Activated T-cell treated with anti-CD3 and anti-CD28 coated beads, Interleukin-2, amount 50 U/mL, for 48 hours (primary cell): Measurements from ENCODE around the gene C4orf36.
"Not testable (repeated sequence)": the region's sequence is repeated elsewhere in the genome, so short reads cannot be mapped to it uniquely, and the experiment has no call there.

ENCODE experiments used
- DNase-seq, 2 experiments: peaks; one replicate each; pipeline ENCODE4 v3.0.0-alpha.2; 2020

C4orf36 gene

GRCh38 chr4:86916392-86916791 is 24.2 kb upstream of the C4orf36 start:
- DNase-seq = no peak

GRCh38 chr4:86910820-86911684 is 18.8 kb upstream of the C4orf36 start:
- no peak for DNase-seq

DNA sequence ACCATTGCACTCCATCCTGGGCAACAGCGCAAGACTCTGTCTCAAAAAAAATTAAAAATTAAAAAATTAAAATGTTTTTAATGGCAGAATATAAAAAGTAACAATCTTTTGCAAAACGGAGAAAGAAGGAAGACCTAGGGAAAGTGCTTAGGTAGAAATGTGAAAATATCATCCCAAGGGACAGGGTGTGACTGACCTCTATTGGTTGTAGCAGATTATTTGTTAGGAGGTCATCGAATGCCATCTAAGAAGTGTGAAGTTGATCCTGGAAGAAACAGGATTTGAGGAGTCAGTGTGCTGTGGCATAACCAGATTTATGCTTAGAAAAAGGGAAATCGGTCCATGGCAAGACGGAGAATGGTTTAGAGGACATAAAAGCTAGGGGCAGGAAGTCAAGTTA is 18.1 kb upstream of the C4orf36 start:
- DNase-seq = no peak

GRCh38 chr4:86909546-86910295 is 17.5 kb upstream of the C4orf36 start:
- DNase-seq = no peak

- DNase-seq = no peak
These were observed 16.0 kb upstream of the C4orf36 start for GRCh38 chr4:86908251-86908657.

DNA sequence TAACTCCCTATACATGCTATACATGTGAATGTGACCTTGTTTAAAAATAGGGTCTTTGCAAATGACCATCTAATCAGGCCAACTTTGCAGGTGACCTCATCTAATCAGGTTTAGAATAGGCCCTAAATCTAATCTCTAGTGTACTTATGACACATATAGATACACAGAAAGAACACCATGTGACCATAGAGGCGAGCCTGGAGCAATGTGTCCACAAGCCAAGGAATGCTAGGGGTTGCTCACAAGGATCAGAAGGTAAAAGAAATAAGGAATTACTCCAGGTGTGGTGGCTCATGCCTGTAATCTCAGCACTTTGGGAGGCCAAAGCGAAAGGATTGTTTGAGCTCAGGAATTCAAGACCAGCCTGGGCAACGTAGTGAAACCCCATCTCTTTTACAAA is 9.6 kb upstream of the C4orf36 start:
- no peak for DNase-seq

GRCh38 chr4:86898562-86898961 is 6.3 kb upstream of the C4orf36 start:
- DNase-seq = no peak

DNA sequence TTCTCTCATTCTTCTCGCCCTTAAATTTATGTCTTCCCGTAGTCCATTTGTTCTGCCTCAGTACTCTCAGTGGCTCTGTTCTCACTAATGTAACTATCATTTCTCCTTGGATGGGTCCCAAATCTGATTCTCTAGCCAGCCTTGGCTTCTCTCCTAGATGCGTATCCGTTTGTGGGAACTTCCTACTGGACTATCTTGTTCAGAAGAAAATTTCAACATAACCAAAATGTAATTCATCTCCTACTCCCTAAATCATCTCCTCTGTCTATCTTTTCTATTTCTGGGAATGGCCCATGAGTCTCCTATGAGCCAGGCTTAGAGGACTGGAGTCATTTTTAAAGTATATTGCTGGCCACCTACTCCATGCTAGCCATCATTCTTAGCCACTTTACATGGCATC is 4.4 kb upstream of the C4orf36 start:
- no peak for DNase-seq

- no peak for DNase-seq
These were observed 3.7 kb upstream of the C4orf36 start for GRCh38 chr4:86895692-86896488.

GRCh38 chr4:86894455-86894854 is 2.2 kb upstream of the C4orf36 start:
- no peak for DNase-seq

DNA sequence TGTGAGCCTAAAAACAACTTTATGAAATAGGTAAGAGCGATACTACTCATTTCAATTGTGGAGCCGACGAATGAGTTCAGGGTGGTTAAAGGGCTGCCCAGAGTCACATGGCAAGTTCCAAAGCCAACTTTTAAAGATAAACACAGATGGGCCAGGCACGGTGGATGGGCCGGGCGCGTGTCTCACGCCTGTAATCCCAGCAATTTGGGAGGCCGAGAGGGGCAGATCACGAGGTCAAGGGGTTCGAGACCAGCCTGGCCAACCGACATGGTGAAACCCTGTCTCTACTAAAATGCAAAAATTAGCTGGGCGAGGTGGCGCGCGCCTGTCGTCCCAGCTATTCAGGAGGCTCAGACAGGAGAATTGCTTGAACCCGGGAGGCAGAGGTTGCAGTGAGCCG is 914 bp upstream of the C4orf36 start:
- no peak for DNase-seq

DNA sequence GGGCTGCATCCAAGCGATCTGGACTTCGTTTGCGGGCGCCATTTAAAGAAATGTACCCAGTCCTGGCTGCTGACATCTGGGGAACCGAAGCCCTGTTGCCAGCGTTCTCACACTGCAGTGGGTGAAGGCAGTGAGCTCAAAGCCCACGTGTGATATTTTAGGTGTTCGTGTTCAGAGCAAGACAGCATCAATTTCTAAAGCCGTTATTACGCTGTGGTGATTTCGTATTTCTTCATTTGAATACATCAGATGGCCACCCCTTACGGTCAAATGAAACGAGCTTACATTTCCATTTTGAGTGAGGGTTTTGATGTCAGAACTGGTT is 376 bp upstream of the C4orf36 start:
- DNase-seq = no peak

GRCh38 chr4:86890790-86891189 is 1.4 kb downstream of the C4orf36 start:
- no peak for DNase-seq

DNA sequence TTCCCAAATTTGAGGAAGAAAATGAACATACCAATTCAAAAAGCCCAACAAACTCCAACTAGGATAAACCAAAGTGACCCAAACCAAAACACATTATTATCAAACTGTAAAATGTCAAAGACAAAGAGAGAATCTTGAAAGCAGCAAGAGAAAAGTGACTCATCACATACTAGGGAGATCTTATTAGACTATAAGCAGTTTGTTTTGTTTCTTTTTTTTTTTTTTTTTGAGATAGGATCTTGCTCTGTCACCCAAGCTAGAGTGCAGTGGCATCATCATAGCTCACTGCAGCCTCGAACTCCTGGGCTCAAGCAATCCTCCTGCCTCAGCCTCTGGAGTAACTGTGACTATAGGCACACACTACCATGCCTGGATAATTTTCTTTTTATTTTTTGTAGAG is 12.6 kb downstream of the C4orf36 start:
- DNase-seq = no peak

GRCh38 chr4:86878640-86879039 is 13.6 kb downstream of the C4orf36 start:
- DNase-seq = no peak

- DNase-seq = no peak
These were observed 15.1 kb downstream of the C4orf36 start for GRCh38 chr4:86876894-86877685.

GRCh38 chr4:86875436-86875835 is 16.8 kb downstream of the C4orf36 start:
- not testable (repeated sequence) for DNase-seq

- DNase-seq = no peak
These were observed 20.1 kb downstream of the C4orf36 start for GRCh38 chr4:86872135-86872534.

DNA sequence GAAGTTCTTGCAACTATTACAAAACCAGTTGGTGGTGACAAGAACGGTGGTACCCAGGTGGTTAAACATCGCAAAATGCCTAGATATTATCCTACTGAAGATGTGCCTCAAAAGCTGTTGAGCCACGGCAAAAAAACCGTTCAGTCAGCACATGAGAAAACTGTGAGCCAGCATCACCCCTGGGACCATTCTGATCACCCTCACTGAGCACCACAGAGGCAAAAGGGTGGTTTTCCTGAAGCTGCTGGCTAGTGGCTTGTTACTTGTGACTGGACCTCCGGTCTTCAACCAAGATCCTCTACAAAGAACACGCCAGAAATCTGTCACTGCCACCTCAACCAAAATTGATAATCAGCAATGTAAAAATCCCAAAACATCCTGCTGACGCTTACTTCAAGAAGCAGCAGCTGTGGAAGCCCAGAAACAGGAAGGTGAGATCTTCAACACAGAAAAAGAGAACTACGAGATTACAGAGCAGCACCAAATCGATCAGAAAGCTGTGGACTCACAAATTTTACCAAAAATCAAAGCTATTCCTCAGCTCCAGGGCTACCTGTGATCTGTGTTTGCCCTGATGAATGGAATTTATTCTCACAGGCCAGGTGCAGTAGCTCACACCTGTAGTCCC is 21.7 kb downstream of the C4orf36 start:
- no peak for DNase-seq

- DNase-seq = no peak
These were observed 34.7 kb downstream of the C4orf36 start for GRCh38 chr4:86857341-86858052.

GRCh38 chr4:86856896-86857295 is 35.3 kb downstream of the C4orf36 start:
- DNase-seq = no peak

DNA sequence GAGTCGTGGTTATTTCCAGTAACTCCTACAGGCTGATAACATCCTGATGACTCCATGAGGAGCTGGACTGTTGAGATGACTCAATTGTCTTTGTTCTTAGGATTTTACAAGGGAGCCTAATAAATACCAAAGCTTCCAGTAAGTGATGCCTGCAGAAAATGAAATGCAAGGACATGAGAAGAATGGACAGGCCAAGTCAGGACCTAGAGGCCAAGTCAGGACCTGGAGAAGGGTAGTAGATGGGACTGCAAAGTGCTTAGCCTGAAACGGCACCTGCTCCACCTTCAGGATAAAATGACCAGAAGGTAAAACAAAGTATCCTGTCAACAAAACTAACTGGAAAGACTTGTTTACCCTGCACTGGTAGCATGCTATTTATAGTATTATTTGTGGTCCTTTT is 36.6 kb downstream of the C4orf36 start:
- no peak for DNase-seq
